Measurements from ENCODE around the gene UGT1A7.

UGT1A7 gene

GRCh38 chr2:233688341-233688740 is 6.6 kb downstream of the UGT1A7 start:
- no peak overlapping the region for H3K4me3 ChIP-seq (ENCODE audit: low read depth, low read length)
- H3K4me1 ChIP-seq = no peaks in the 10 kb centered on the region

GRCh38 chr2:233689031-233689430 is 7.3 kb downstream of the UGT1A7 start:
- no peak for TF ChIP-seq CTCF (IDR thresholded peaks at IDR 0.05; ENCODE audit: low read depth, low read length)
- H3K4me3 ChIP-seq (ENCODE audit: low read depth, low read length) = no peak overlapping the region
- no peaks in the 10 kb centered on the region for H3K4me1 ChIP-seq
- H3K27me3 ChIP-seq = no peaks in the 10 kb centered on the region
- no peaks in the 10 kb centered on the region for H3K36me3 ChIP-seq
- no peak for DNase-seq
- no peaks in the 10 kb centered on the region for H3K9me3 ChIP-seq

More at GRCh38 chr2:233688341-233688740, 6.6 kb downstream of the UGT1A7 start:
- TF ChIP-seq CTCF (IDR thresholded peaks at IDR 0.05; ENCODE audit: low read depth, low read length) = no peak
- Histone ChIP-seq H3K36me3 (no peaks in the 10 kb centered on the region), H3K27me3 (no peaks in the 10 kb centered on the region), H3K9me3 (no peaks in the 10 kb centered on the region)
- DNase-seq = no peak

- Histone ChIP-seq H3K4me1 (no peaks in the 10 kb centered on the region), H3K36me3 (no peaks in the 10 kb centered on the region), H3K9me3 (no peaks in the 10 kb centered on the region), H3K4me3 (ENCODE audit: low read depth, low read length) (no peak overlapping the region), H3K27me3 (no peaks in the 10 kb centered on the region)
- no peak for TF ChIP-seq CTCF (IDR thresholded peaks at IDR 0.05; ENCODE audit: low read depth, low read length)
- DNase-seq = no peak
Measured at GRCh38 chr2:233689501-233689900, 7.8 kb downstream of the UGT1A7 start.

- no peak for DNase-seq
- no peak overlapping the region for H3K4me3 ChIP-seq (ENCODE audit: low read depth, low read length)
- no peaks in the 10 kb centered on the region for H3K4me1 ChIP-seq
- no peaks in the 10 kb centered on the region for H3K36me3 ChIP-seq
- H3K9me3 ChIP-seq = no peaks in the 10 kb centered on the region
- no peaks in the 10 kb centered on the region for H3K27me3 ChIP-seq
- TF ChIP-seq CTCF (IDR thresholded peaks at IDR 0.05; ENCODE audit: low read depth, low read length) = no peak
Measured at GRCh38 chr2:233690444-233690843, 8.7 kb downstream of the UGT1A7 start.

GRCh38 chr2:233691443-233692433 is 10.0 kb downstream of the UGT1A7 start:
- H3K4me3 ChIP-seq (ENCODE audit: low read depth, low read length) = no peak overlapping the region
- no peaks in the 10 kb centered on the region for H3K9me3 ChIP-seq
- H3K36me3 ChIP-seq = no peaks in the 10 kb centered on the region
- TF ChIP-seq CTCF (IDR thresholded peaks at IDR 0.05; ENCODE audit: low read depth, low read length) = no peak
- H3K4me1 ChIP-seq = no peaks in the 10 kb centered on the region
- DNase-seq = no peak
- H3K27me3 ChIP-seq = no peaks in the 10 kb centered on the region

GRCh38 chr2:233692648-233693047 is 10.9 kb downstream of the UGT1A7 start, which contains the start of gene UGT1A6:
UGT1A6 (plus strand) TSS chr2:233692890; CDS start chr2:233693005, 115 bp downstream.
- no peaks in the 10 kb centered on the region for H3K36me3 ChIP-seq
- H3K9me3 ChIP-seq = no peaks in the 10 kb centered on the region
- no peaks in the 10 kb centered on the region for H3K27me3 ChIP-seq
- no peak for TF ChIP-seq CTCF (IDR thresholded peaks at IDR 0.05; ENCODE audit: low read depth, low read length)
- H3K4me3 ChIP-seq (ENCODE audit: low read depth, low read length) = no peak within 1 kb of the TSS
- DNase-seq = no peak
- no peaks in the 10 kb centered on the region for H3K4me1 ChIP-seq
